DMS53 treated with DMSO at 0.1 percent for 48 hours (cell line): ENCODE results near the gene STIM2.
"Not testable (repeated sequence)": the region's sequence is repeated elsewhere in the genome, so short reads cannot be mapped to it uniquely, and the experiment has no call there.

Experiments used
- DNase-seq: peaks from one replicate; lab custom pipeline; 2025; ENCODE audit not compliant: unreplicated experiment; lab: John Stamatoyannopoulos, UW

STIM2 gene

DNA sequence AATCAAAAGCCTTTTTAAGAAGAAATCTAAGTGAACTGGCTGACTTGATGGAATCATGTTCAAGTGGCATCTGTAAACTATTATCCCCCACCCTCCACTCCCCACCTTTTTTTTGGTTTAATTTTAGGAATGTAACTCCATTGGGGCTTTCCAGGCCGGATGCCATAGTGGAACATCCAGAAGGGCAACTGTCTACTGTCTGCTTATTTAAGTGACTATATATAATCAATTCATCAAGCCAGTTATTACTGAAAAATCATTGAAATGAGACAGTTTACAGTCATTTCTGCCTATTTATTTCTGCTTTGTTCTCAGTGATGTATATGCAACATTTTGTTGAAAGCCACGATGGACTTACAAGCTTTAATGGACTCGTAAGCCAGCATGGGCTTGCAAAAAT, 162.3 kb downstream of the STIM2 start:
- DNase-seq: no peak

DNA sequence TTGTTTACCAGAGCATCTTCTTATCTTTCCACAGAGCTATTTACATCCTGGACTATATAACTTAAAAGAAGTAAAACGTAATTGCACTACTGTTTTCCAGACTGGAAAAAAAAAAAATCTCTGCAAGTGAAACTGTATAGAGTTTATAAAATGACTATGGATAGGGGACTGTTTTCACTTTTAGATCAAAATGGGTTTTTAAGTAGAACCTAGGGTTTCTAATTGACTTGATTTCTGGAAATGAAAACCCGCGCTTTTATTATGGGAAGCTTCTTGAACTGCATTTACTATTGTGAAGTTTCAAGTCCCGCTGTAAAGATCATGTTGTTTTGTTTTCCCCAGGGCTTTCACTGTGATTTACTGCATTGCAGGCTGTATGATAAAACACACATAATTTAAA, 162.7 kb downstream of the STIM2 start:
- no peak for DNase-seq

DNA sequence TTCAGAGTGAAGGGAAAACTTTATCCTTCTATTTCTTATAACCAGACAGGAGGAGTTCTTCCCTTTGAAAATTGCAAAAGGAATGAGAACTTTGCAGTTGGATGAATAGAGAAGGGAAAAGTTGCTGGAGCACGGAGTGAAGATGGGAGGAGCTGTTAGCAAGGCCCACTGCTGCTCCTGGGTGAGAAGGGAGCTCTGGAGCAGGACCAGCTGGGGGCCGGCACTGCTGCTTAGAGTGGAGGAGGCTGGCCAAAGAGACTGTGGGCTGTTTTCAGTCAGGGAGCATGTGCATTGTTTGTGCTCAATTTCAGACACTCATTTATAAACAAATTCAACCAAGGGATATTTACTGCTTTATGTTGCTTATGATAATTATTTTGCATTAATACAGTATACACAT, 164.2 kb downstream of the STIM2 start:
- no peak for DNase-seq

DNA sequence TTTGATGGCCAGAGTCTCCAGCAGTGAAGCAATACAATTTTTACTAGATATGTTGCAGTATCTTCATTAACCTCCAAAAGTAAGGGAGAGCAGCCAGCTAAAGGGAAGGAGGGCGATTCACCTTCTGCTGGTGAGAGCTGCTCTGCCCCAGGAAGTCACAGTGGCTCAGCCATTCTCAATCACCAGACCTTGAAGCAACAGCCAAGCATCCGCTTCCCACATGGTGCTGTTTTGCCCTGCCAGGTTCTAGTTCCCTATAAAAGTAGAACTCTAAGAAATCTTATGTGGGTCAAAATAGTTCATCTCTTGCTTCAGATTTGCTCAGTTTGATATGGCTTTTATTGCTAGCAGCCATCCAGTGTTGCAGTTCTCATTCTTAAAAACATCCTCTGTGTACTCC, 166.8 kb downstream of the STIM2 start:
- no peak for DNase-seq

DNA sequence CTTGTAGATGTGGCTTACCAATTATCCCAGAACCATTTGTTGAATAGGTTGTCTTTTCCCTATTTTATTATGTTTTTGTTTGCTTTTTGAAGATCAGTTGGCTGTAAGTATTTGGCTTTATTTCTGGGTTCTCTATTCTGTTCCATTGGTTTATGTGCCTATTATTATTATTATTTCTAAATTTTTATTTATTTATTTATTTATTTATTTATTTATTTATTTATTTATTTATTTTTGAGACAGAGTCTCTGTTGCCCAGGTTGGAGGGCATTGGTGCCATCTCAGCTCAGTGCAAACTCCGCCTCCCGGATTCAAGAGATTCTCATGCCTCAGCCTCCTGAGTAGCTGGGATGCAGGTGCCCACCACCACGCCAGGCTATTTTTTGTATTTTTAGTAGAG, 174.5 kb downstream of the STIM2 start:
- not testable (repeated sequence) for DNase-seq

DNA sequence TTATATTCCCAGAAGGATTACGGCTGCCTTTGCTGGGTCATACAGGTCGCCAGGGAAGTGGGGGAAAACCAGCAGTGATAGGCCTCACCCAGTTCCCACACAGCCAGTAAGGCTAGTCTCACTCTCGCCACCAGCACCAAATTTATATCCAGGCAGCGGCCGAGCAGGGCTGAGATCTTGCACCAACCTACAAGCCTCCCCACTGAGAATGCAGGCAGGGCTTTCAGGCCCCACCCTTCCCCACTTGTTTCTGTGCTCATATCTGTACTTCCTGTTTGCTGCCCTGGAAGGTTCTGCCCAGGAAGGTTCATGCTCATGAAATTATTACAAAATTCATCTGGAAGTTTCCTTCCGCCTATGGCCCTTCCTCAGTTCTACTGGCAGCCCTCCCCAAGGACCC, 179.7 kb downstream of the STIM2 start:
- no peak for DNase-seq

DNA sequence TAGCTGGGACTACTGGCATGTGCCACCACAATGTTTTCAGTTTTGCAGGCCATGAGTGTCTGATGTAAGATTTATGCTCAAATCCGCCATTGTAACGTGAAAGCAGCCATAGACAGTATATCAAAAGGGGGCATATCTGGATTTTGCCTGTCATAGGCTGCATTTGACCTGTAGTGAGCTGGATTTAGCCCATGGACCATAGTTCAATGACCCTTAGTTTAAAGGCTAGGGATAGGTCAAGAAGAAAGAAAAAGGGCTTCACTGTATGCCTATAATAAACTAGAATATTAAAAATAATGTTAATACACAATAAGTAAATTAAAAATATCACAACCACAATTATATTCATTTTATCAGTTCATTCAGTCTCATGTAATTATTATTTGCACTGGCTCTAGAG, 181.8 kb downstream of the STIM2 start:
- no peak for DNase-seq

DNA sequence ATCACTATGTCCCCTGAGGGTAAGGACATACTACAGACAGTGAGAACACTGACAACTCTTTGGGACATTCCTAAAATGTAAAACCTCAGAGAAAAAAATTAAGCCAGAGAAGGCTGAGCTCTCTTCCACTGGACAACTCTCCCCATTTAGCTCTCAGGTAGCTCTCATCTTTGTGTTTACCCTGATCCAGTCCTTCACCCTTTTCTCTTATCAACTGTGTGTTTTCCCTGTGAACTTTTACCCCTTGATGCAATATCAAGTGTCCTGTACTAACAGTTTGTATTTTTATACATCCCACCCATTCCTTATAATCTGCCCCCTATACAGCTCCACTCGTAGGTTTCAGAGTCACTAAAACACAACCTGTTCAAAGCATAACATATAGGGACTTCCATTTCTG, 182.6 kb downstream of the STIM2 start:
- no peak for DNase-seq

DNA sequence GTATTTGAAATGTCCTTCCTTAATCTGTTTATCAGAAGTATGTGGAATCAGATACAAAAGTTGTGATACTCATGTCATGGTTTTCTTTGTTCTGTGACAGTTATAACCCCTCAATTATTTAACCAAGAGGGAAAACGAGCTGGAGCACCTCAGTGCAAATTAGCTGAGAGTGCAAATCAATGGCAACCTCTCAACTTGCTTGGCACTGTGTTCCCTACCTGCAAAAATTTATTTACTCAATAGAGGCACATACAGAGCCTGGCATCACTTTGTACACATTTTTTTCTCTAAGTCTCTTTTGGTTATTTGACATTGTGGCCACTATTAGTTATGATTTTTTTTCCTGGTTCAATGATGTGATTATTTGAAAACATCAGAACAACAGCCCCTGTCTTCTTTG, 186.2 kb downstream of the STIM2 start:
- DNase-seq: no peak

DNA sequence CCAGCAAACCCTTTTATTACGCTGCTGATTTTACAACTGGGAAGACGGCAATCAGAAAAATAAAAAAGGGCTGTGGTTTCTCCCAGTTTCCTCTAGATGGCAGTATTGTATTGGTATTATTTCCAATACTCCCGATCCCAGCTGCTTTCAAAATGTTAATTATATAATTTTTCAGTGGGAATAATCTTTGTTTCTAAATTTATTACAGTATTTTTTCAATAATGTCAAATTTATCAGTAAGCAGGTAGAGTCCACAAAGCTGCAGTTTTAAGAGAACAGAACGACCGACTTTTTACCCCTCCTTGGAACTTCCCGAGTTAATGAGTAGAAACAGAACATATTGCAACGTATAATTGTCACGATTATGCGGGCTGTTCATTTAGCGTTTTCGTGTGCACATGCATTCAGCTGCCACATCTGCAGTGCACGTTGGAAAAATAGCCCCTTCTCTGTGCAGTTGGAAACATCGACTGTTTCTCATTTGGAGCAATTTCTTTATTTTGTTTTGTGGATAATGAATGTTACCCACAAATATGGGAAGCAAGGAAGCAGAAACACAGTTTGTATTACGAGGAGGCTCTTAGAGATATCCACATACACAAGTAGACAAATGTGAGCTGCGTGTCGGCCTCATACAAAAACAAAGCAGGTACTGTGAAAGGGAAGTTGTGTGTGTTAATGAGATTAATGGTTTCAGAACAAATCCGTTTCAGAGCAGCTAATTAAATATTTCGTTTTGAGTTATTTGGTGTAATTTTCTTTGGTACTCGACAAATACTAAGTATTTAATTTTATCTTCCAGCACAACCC, 188.0 kb downstream of the STIM2 start:
- DNase-seq: peak; percentile 59

DNA sequence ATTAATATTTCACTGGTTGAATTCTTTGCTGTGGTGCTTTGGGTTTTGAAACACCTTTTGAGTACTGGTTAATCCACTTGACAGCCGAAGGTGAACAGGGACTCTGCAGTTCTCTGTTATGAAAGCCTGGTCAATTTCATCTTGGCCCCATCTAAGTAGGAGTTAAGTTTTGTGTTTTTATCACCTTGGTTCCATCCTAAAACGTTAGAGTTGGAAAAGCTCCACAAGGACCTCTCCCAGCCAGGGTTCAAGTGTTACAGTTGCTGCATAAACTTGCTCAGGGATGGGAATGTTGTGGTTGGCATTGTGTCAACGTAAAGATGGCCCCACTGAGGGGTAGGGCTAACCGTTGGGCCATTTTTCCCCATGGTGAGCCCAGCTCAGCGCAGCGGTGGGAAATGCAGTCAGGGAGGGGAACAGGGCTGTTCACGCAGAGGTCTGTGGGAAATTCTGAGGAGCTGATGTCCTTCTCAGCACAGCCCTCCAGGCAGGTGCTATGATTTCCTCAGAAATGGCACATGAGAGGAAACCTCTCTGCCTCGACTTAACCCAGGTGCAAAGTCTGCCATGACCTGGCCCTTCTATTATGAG, 188.7 kb downstream of the STIM2 start:
- no peak for DNase-seq

DNA sequence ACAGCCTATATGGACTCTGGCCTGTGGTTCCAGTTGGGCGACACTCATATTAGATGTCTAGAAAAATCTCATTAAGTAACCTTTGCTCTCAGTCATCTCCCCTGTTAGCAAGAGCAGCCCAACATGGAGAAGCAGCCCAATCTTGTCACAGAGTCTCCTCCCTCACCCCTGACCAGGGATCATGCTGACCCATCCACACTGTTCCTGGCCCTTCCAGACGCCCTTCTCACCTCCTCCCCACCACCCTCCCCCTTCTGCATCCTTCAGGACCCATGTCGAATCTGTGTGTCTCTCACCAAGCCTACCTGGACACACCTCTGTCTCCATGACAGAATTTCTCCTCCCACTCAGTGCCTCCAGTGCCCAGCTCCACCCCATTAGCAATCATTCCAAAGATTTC, 190.1 kb downstream of the STIM2 start:
- no peak for DNase-seq

DNA sequence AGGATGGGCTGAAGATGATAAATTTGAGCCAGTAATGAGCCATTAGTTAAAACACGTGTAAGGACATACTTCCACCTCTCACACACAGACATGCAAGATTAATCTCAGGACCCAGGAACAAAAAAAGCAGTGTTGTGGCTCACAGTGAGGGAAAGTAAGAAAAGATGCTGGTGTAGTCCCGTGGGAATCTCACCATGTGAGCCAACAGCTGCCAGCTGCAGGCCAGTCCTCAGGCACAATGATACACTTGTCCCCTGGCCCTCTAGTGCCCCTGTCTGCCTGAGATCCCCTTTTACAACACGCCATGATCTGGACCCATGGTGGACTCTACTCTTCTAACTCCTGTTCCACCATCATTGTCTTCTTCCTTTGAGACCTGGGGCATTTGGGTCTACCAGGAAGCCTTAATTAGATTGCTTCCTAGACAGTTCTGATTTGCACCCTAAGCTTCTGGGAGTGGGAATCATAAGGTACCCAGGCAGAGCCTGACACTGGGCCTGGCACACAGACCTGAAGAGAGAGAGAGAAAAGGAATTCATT, 194.7 kb downstream of the STIM2 start:
- DNase-seq: no peak

DNA sequence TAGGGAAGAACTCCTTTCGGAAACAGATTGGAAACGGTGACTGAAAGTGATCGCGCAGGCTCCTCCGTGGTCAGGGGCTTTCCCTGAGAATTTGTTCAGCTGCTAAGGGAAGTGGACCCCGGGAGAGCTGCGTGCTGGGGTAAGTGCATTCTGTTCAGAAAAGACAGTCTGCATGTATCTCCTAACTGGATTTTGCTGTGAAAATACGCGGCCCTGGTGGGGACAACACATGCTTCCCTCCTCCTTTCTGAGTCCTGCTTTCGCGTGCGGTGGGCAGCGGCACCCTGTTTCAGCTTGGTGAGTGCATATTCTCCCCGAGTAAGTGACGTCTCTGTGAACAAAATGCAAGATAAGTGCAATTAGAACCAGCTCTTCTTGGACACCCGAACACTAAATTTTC, 195.6 kb downstream of the STIM2 start:
- DNase-seq: no peak

DNA sequence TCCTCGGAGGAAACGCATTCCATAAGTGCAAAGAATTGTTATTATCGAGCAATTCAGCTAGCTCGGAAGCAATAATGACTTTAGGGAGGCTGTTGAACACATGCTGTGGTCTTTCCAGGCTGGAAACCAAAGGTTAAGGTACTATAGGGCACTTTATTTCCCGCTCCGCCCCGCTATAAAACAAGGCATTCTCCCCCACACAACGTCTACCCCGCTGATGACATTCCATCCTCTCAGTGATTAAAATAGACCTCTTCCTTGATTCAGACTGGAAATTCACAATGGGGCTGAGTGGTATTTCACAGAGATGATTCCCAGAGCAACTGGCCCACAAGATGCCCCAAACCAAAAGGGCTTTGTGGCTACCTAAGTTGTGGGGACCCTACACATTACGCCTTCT, 196.4 kb downstream of the STIM2 start:
- no peak for DNase-seq

DNA sequence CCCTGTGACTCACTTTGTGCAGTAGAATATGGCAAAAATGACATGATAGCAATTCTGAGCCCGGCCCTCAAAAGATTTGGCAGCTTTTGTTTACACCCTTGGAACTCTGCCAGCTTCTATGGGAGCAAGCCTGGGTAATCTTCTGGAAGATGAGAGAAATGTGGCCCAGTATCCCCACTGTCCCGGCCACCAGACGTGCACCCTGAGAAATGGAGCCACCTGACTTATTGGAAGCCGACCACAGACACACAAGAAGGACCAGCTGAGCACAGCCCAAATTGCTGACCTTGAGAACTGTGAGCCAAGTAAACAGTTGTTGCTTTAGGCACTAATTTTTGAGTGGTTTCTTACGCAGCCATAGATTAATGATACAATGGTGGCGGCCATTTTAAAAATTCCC, 197.0 kb downstream of the STIM2 start:
- DNase-seq: no peak

DNA sequence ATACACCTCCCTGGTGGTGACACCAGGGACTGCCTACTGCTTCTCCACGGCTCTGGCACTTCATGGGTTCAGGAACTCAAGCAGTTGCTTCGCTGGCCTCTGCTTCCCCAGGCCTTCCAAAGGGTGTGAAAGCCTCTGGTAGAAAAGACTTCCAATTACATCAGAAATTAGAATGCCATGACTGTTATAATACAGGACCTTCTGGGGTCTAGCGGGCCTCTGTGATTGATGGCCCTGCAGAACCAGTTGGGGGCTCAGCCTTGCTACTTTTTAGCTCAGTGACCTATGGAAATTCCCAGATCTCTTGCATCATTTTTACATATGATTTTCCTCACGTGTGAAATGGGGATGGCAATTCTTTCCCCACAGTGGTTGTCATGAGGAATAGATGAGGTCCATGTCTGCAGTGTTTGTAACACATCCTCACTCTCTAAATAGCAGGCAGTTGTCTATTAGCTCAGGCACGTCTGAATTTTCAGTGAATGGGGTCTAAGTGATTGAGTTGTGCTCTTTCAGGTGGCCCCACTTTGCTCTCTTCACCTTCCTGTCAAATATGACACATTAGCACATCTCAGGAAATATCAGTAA, 198.3 kb downstream of the STIM2 start:
- DNase-seq: no peak

DNA sequence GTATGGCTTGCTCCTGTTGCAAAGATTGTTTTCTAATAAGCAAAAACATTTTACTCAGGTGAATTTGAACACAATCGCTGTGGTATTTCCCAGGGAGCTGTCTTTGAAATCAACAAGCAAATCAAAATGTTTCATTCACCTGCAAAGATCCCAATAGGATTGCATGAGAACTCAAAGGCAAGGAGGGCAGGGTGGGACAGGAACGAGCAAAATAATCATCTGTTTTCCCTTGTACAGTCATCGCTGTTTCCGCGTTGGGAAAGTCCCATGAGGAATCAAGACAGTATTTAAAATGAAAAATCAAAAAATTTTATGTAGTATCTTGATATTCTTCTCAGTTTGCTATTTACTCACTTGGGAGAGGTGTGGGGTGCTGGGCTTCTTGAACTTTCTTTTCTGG, 198.8 kb downstream of the STIM2 start:
- DNase-seq: no peak

DNA sequence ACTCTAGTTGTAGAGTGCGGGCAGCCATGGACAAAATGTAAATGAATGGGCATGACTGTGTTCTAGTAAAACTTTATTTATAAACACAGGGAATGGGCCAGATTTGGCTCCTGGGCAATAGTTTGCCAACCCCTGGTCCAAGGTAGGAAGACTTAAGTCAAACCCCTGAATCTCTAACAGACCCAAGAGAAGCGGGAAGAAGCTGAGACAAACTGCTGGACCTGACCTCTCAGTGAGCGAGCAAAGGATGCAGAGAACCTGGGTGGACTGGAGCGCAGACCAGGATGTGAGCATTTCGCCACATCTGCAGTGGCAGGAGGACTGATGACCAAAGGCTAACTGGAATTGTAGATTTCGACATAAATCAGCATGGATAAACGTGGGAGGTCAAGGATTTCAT, 201.6 kb downstream of the STIM2 start:
- no peak for DNase-seq

DNA sequence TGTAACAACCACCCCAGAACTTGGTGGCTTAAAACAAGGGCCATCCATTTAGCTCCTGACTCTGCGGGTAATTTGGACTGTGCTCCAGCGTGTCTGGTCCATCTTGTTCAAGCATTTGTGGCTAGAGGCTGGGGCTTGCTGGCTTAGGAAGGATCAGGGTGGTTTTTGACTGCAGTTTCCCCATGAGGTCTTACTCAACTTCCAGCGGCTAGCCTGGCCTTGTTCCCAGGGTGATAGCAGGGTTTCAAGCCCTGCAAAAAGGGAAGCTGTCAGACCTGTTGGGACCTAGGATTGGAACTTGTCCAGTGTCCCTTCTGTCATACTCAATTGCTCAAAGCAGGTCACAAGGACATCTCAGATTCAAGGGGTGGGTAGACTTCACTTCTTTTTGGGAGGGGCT, 205.9 kb downstream of the STIM2 start:
- no peak for DNase-seq

DNA sequence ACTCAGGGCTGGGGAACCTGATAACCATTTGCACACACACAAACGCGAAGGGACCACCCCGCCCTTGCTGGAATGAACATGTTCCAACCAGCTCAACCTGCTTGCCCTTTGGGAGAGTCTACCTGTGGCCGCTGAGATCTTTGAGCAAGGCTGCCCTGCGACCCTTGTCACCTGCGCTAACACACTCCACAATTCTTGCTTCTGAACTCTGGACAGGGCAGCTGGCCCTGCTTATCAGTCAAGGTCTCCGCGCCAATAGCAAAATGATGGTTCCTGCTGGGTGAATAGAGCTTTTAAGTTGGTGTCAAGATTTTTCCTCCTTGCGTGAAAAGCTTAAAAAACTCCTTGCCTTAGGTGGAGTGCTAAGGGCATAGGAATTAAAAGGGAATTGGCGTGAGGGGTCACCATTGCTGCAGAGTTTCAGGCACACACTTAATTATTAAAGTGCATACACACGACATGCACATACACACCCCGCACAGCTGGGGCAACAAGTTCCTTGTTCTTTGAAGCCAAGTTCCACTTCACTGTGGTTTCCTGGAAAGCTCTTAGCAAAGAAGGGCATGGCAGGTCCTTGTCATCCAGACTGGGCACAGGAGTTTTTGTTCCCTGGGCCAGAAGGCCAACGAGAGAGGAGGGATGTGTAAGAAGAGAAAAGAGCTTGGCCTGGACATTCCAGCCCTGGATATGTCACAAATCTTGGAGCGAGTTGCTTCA, 207.7 kb downstream of the STIM2 start:
- DNase-seq: no peak
